ENCODE measurements around the gene PARP1. TPM values are rescaled to one million over a fixed set of nuclear protein-coding genes. Genes with fewer than 3 reads are reported as not detected.

The PARP1 gene
- total RNA-seq, 1 donor from 2014 or later = 313 TPM

- H3K27me3 Mint-ChIP-seq (ENCODE audit: low read depth) = peaks cover 3% of the 10 kb centered on the region
- DNase-seq (ENCODE audit: low read depth, low spot score) = no peak
- peaks cover 5% of the 10 kb centered on the region for H3K9me3 Mint-ChIP-seq
- no peaks in the 10 kb centered on the region for H3K36me3 Mint-ChIP-seq (ENCODE audit: low read depth)
- H3K27ac Mint-ChIP-seq (ENCODE audit: unreplicated experiment) = no peak overlapping the region
- no peak overlapping the region for H3K4me3 Mint-ChIP-seq
- TF ChIP-seq CTCF (conservative IDR thresholded peaks at IDR 0.05) = no peak
- peaks cover 16% of the 10 kb centered on the region for H3K4me1 Mint-ChIP-seq
Measured at GRCh38 chr1:226325178-226325577, 82.7 kb downstream of the PARP1 start.

- peaks cover 3% of the 10 kb centered on the region for H3K27me3 Mint-ChIP-seq (ENCODE audit: low read depth)
- TF ChIP-seq CTCF (conservative IDR thresholded peaks at IDR 0.05) = no peak
- H3K4me1 Mint-ChIP-seq = peaks cover 16% of the 10 kb centered on the region
- no peak overlapping the region for H3K27ac Mint-ChIP-seq (ENCODE audit: unreplicated experiment)
- DNase-seq (ENCODE audit: low read depth, low spot score) = no peak
- H3K4me3 Mint-ChIP-seq = no peak overlapping the region
- H3K36me3 Mint-ChIP-seq (ENCODE audit: low read depth) = no peaks in the 10 kb centered on the region
- H3K9me3 Mint-ChIP-seq = peaks cover 6% of the 10 kb centered on the region
Measured at GRCh38 chr1:226324479-226324878, 83.4 kb downstream of the PARP1 start.

GRCh38 chr1:226322986-226323385 is 84.9 kb downstream of the PARP1 start:
- DNase-seq (ENCODE audit: low read depth, low spot score) = no peak
- H3K4me3 Mint-ChIP-seq = no peak overlapping the region
- H3K4me1 Mint-ChIP-seq = peaks cover 15% of the 10 kb centered on the region
- H3K27ac Mint-ChIP-seq (ENCODE audit: unreplicated experiment) = no peak overlapping the region
- no peak for TF ChIP-seq CTCF (conservative IDR thresholded peaks at IDR 0.05)
- no peaks in the 10 kb centered on the region for H3K36me3 Mint-ChIP-seq (ENCODE audit: low read depth)
- peaks cover 3% of the 10 kb centered on the region for H3K27me3 Mint-ChIP-seq (ENCODE audit: low read depth)
- peaks cover 6% of the 10 kb centered on the region for H3K9me3 Mint-ChIP-seq

GRCh38 chr1:226320930-226321329 is 87.0 kb downstream of the PARP1 start:
- Mint-ChIP-seq H3K4me1 (no peaks in the 10 kb centered on the region), H3K4me3 (no peak overlapping the region), H3K9me3 (peaks cover 6% of the 10 kb centered on the region), H3K36me3 (ENCODE audit: low read depth) (no peaks in the 10 kb centered on the region), H3K27me3 (ENCODE audit: low read depth) (peaks cover 5% of the 10 kb centered on the region), H3K27ac (ENCODE audit: unreplicated experiment) (no peak overlapping the region)
- DNase-seq (ENCODE audit: low read depth, low spot score) = no peak
- TF ChIP-seq CTCF (conservative IDR thresholded peaks at IDR 0.05) = no peak

- H3K36me3 Mint-ChIP-seq (ENCODE audit: low read depth) = no peaks in the 10 kb centered on the region
- H3K9me3 Mint-ChIP-seq = peaks cover 10% of the 10 kb centered on the region
- peaks cover 5% of the 10 kb centered on the region for H3K27me3 Mint-ChIP-seq (ENCODE audit: low read depth)
- no peak for TF ChIP-seq CTCF (conservative IDR thresholded peaks at IDR 0.05)
- DNase-seq (ENCODE audit: low read depth, low spot score) = no peak
- H3K4me1 Mint-ChIP-seq = no peaks in the 10 kb centered on the region
- no peak overlapping the region for H3K4me3 Mint-ChIP-seq
- no peak overlapping the region for H3K27ac Mint-ChIP-seq (ENCODE audit: unreplicated experiment)
Measured at GRCh38 chr1:226318471-226318870, 89.4 kb downstream of the PARP1 start.

GRCh38 chr1:226314055-226314454 is 93.8 kb downstream of the PARP1 start:
- peaks cover 4% of the 10 kb centered on the region for H3K9me3 Mint-ChIP-seq

More at GRCh38 chr1:226314055-226314454, 93.8 kb downstream of the PARP1 start:
- no peak for DNase-seq (ENCODE audit: low read depth, low spot score)
- H3K27me3 Mint-ChIP-seq (ENCODE audit: low read depth) = peaks cover 5% of the 10 kb centered on the region
- no peak overlapping the region for H3K4me3 Mint-ChIP-seq
- H3K27ac Mint-ChIP-seq (ENCODE audit: unreplicated experiment) = no peak overlapping the region
- no peak for TF ChIP-seq CTCF (conservative IDR thresholded peaks at IDR 0.05)
- H3K36me3 Mint-ChIP-seq (ENCODE audit: low read depth) = no peaks in the 10 kb centered on the region
- peaks cover 17% of the 10 kb centered on the region for H3K4me1 Mint-ChIP-seq

All from neural crest cell (in vitro differentiated cells).